KBM-7 (cell line): Measurements from ENCODE around the gene CUBN.

Source experiments
- DNase-seq: peaks from one replicate; pipeline ENCODE4 v3.0.0-alpha.2; 2015
- in situ Hi-C: fragments of 300-500 bp; cut with MboI; formaldehyde crosslinking; loops from 2 replicates; pipeline ENCODE4 v1.14.3; 2020; ENCODE audit warnings: low sequenced_read_pairs, low pct_unique_long_range_greater_than_20kb, mixed read lengths

Gene CUBN

GRCh38 chr10:16975188-16975587 is 154.4 kb downstream of the CUBN start:
- in situ Hi-C loops, result no loop called here
- no peak for DNase-seq

- in situ Hi-C loops, result no loop called here
- DNase-seq, result no peak
These were observed 161.1 kb downstream of the CUBN start for GRCh38 chr10:16968416-16969041.

- in situ Hi-C loops, result no loop called here
- no peak for DNase-seq
These were observed 161.7 kb downstream of the CUBN start for GRCh38 chr10:16967866-16968415.

GRCh38 chr10:16966991-16967865 is 162.4 kb downstream of the CUBN start:
- peak; percentile 29 for DNase-seq
- in situ Hi-C loops, result no loop called here

- DNase-seq, result no peak
- in situ Hi-C loops, result no loop called here
These were observed 163.7 kb downstream of the CUBN start for GRCh38 chr10:16965740-16966447.

GRCh38 chr10:16965344-16965616 is 164.3 kb downstream of the CUBN start:
- in situ Hi-C loops, result no loop called here
- DNase-seq, result no peak

GRCh38 chr10:16964576-16965343 is 164.9 kb downstream of the CUBN start:
- no peak for DNase-seq
- in situ Hi-C loops, result no loop called here

GRCh38 chr10:16960551-16960950 is 169.1 kb downstream of the CUBN start:
- DNase-seq, result no peak
- in situ Hi-C loops, result no loop called here

- DNase-seq, result no peak
- in situ Hi-C loops, result no loop called here
These were observed 172.6 kb downstream of the CUBN start for GRCh38 chr10:16957038-16957437.

GRCh38 chr10:16954280-16955030 is 175.2 kb downstream of the CUBN start:
- DNase-seq, result no peak
- in situ Hi-C loops, result no loop called here

- no peak for DNase-seq
- in situ Hi-C loops, result no loop called here
These were observed 176.3 kb downstream of the CUBN start for GRCh38 chr10:16953270-16953669.

- in situ Hi-C loops, result no loop called here
- peak; percentile 4 for DNase-seq
These were observed 177.0 kb downstream of the CUBN start for GRCh38 chr10:16952610-16953009.

GRCh38 chr10:16952080-16952479 is 177.5 kb downstream of the CUBN start:
- DNase-seq, result peak; percentile 8
- in situ Hi-C loops, result no loop called here

GRCh38 chr10:16950656-16951601 is 178.7 kb downstream of the CUBN start:
- in situ Hi-C loops, result no loop called here
- DNase-seq, result peak; percentile 47

GRCh38 chr10:16949816-16950215 is 179.8 kb downstream of the CUBN start:
- in situ Hi-C loops, result no loop called here
- DNase-seq, result no peak

GRCh38 chr10:16948361-16948760 is 181.2 kb downstream of the CUBN start:
- DNase-seq, result no peak
- in situ Hi-C loops, result no loop called here

- in situ Hi-C loops, result no loop called here
- DNase-seq, result no peak
These were observed 182.5 kb downstream of the CUBN start for GRCh38 chr10:16947069-16947468.

GRCh38 chr10:16945593-16945992 is 184.0 kb downstream of the CUBN start:
- no peak for DNase-seq
- in situ Hi-C loops, result no loop called here
